NCI-H748 treated with DMSO at 0.1 percent for 48 hours (cell line): ENCODE results near the gene TRIM56.
"Not testable (repeated sequence)": the region's sequence is repeated elsewhere in the genome, so short reads cannot be mapped to it uniquely, and the experiment has no call there.

ENCODE experiments used
- DNase-seq: peaks from one replicate; lab custom pipeline; 2025; lab: John Stamatoyannopoulos, UW

TRIM56 gene

GRCh38 chr7:101113836-101114235, 28.6 kb downstream of the TRIM56 start:
- no peak for DNase-seq

- no peak for DNase-seq
Observed at GRCh38 chr7:101114492-101114891, 29.2 kb downstream of the TRIM56 start.

DNA sequence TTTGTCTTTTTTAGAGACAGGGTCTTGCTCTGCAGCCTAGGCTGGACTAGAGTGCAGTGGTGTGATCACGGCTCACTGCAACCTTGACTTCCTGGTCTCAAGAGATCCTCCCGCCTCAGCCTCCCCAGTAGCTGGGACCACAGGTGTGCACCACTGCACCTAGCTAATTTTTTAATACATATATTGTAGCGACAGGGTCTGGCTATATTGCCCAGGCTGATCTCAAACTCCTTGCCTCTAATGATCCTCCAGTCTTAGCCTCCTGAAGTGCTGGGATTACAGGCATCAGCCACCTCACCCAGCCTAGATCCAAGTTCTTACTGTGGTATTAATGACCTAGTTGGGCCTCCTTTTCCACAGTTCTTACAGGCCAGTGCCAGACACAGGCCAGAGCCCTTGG, 29.9 kb downstream of the TRIM56 start:
- no peak for DNase-seq

DNA sequence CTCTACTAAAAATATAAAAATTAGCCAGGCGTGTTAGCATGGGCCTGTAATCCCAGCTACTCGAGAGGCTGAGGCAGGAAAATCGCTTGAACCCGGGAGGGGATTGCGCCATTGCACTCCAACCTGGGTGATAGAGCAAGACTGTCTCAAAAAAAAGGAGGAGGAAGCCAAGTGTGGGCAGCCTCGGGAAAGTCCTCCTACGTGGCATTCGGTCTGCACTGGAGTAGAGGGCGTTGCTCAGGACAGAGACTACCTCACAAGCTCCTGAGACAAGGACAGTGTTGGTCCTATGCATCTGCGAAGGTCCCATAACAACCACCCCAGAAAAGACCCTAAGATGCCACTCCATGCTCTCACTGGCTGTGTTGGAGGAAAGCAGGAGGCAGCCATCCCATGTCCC, 31.6 kb downstream of the TRIM56 start:
- DNase-seq = no peak

DNA sequence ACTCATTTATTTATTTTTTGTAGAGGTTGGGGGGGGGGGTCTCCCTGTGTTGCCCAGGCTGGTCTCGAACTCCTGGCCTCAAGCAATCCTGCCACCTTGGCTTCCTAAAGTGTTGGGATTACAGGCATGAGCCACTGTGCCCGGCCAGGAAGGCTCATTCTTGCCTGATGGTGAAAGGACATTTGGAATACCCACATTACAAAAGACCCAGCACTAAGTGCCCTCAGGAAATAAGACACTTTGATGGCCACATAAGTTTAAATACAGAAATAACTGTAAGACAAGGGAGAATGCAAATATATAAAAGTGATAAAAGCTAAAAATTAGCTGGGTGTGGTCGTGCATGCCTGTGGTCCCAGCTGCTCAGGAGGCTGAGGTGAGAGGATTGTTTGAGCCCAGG, 33.6 kb downstream of the TRIM56 start:
- no peak for DNase-seq

DNA sequence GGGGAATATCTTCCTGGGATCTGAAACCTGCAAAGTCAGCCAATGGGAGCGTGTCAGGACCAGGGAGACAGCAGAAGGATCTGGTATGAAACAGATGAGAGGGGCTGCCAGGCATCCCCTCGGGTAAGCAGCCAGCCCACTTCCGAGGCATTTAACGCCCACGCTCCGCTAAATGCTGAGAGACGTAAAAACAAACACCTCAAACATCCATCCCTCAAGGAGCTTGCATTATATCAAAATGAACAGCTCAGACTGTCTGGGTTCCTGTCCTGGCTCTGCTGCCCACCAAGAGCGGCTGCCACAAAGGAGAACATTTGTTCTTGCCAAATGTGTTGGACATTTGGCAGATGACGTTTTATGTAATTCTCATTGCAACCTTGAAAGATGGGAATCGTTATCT, 34.6 kb downstream of the TRIM56 start:
- no peak for DNase-seq

GRCh38 chr7:101120315-101120714, 35.0 kb downstream of the TRIM56 start:
- no peak for DNase-seq

- not testable (repeated sequence) for DNase-seq
Observed at GRCh38 chr7:101121631-101121990, 36.3 kb downstream of the TRIM56 start.

- DNase-seq = no peak
Observed at GRCh38 chr7:101121991-101122932, 37.0 kb downstream of the TRIM56 start.

DNA sequence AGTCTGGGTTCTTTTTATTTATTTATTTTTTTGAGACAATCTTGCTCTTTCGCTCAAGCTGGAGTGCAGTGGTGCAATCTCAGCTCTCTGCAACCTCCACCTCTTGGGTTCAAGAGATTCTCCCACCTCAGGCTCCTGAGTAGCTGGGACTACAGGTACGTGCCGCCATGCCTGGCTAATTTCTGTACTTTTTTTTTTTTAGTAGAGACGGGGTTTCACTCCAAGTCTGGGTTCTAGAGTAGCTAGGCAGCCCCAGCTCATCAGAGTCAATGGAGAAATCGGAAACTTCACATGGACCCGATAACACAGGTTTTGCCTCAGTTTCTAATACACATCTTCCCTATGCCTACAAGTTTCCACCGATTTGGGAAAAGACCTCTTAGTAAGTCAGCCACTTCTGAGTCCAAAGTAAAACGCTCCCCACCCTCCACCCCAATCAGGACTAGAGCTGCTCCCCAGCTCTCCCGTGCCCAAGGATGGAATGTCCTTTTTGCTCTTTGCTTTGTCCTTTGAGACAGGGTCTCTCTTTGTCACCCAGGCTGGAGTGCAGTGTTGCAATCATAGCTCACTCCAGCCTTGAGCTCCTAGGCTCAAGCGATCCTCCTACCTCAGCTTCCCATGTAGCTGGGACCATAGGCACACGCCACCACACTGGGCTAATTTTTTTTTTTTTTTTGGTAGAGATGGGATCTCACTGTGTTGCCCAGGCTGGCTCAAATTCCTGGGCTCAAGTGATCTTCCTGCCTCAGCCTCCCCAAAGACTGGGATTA, 37.8 kb downstream of the TRIM56 start:
- no peak for DNase-seq

GRCh38 chr7:101123703-101124068, 38.4 kb downstream of the TRIM56 start:
- no peak for DNase-seq

GRCh38 chr7:101124376-101125056, 39.2 kb downstream of the TRIM56 start:
- DNase-seq = no peak

DNA sequence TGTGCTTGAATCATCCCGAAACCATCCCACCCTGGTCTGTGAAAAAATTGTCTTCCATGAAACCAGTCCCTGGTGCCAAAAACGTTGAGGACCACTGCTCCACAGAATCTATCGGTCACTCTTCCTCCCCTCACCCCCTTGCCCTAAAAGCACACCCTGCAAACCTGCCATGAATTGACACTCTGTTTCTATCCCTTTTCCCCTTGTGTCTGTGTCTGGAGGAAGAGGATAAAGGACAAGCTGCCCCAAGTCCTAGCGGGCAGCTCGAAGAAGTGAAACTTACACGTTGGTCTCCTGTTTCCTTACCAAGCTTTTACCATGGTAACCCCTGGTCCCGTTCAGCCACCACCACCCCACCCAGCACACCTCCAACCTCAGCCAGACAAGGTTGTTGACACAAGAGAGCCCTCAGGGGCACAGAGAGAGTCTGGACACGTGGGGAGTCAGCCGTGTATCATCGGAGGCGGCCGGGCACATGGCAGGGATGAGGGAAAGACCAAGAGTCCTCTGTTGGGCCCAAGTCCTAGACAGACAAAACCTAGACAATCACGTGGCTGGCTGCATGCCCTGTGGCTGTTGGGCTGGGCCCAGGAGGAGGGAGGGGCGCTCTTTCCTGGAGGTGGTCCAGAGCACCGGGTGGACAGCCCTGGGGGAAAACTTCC, 40.8 kb downstream of the TRIM56 start:
- no peak for DNase-seq

GRCh38 chr7:101126651-101127459, 41.6 kb downstream of the TRIM56 start, which contains the start of gene SERPINE1:
Gene SERPINE1, plus strand, starts transcription at chr7:101127104. Its CDS starts 1,290 bp downstream, at chr7:101128394.
- DNase-seq = no peak

GRCh38 chr7:101127460-101128039, 42.3 kb downstream of the TRIM56 start:
- DNase-seq = no peak

DNA sequence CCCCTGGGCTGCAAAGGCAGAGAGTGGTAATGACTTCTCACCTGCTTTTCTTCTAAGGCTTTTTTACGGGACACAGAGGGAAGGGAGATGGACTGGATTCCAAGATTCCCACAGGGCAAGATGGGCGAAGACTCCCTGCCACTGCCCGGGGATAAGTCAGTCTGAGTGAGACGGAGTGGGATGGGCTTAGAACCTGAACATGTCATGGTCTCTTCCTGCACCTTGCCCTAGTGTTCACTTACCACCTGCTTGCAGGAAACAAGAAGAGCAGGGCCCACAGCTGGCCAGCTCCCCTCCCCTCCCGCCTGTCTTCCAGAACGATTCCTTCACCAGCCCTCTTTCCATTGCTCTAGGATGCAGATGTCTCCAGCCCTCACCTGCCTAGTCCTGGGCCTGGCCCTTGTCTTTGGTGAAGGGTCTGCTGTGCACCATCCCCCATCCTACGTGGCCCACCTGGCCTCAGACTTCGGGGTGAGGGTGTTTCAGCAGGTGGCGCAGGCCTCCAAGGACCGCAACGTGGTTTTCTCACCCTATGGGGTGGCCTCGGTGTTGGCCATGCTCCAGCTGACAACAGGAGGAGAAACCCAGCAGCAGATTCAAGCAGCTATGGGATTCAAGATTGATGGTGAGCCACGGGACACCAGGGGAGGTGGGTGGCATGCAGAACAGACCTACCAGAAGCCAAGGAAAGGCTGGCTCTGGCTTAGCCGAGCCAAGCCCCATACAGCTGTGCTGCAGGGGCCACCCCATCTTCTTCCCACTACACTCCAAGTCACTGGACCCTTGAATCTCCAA, 43.0 kb downstream of the TRIM56 start:
- no peak for DNase-seq

DNA sequence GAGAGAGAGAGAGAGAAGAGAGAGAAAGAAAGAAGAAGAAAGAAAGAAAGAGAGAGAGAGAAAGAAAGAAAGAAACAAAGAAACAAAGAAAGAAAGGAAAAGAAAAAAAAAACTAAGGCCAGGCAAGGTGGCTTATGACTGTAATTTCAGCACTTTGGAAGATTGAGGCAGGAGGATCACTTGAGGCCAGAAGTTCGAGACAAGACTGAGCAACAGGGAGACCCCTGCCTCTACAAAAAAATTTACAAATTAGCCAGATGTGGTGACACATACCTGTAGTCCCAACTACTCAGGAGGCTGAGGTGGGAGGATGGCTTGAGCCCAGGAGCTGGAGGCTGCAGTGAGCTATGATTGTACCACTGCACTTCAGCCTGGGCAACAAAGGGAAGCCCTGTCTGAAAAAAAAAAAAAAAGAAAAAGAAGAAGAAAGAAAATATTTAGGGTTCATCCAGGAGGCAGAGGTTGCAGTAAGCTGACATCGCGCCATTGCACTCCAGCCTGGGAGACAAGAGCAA, 44.4 kb downstream of the TRIM56 start:
- no peak for DNase-seq

- DNase-seq = not testable (repeated sequence)
Observed at GRCh38 chr7:101132626-101133600, 47.6 kb downstream of the TRIM56 start.
